NCI-H69 (cell line): ENCODE measurements around the gene CLEC16A.

Source experiments
- DNase-seq: peaks from one replicate; lab custom pipeline; 2025; lab: John Stamatoyannopoulos, UW

The CLEC16A gene

GRCh38 chr16:11121083-11121608 is 176.8 kb downstream of the CLEC16A start:
- no peak for DNase-seq

GRCh38 chr16:11121914-11122692 is 177.7 kb downstream of the CLEC16A start:
- DNase-seq, result no peak

DNA sequence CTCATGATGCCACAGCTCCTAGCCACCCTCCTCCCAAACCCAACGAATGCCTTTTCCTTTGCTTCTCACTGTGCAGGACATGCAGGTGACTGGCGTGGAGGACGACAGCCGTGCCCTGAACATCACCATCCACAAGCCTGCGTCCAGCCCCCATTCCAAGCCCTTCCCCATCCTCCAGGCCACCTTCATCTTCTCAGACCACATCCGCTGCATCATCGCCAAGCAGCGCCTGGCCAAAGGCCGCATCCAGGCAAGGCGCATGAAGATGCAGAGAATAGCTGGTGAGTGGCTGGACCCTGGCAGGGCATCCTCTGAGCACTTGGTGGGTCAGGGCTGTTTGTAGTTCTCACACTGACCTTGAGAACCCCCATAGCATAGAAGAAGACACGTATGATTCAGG is 179.3 kb downstream of the CLEC16A start:
- no peak for DNase-seq

DNA sequence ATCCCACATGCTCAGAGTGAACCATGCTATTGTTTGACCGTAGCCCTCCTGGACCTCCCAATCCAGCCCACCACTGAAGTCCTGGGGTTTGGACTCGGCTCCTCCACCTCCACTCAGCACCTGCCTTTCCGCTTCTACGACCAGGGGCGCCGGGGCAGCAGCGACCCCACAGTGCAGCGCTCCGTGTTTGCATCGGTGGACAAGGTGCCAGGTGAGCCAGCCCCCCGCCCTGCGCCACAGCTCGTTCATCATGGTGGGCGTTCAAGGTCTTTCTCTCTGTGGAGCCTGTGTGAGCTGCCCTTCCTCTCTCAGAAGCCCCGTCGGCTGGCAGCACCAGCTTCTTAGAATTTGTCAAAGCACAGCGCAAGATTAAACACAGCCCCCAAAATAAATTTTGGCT is 181.6 kb downstream of the CLEC16A start:
- no peak for DNase-seq

- no peak for DNase-seq
Observed at GRCh38 chr16:11126399-11127054, 182.2 kb downstream of the CLEC16A start.

GRCh38 chr16:11127610-11128195 is 183.3 kb downstream of the CLEC16A start:
- DNase-seq, result no peak

DNA sequence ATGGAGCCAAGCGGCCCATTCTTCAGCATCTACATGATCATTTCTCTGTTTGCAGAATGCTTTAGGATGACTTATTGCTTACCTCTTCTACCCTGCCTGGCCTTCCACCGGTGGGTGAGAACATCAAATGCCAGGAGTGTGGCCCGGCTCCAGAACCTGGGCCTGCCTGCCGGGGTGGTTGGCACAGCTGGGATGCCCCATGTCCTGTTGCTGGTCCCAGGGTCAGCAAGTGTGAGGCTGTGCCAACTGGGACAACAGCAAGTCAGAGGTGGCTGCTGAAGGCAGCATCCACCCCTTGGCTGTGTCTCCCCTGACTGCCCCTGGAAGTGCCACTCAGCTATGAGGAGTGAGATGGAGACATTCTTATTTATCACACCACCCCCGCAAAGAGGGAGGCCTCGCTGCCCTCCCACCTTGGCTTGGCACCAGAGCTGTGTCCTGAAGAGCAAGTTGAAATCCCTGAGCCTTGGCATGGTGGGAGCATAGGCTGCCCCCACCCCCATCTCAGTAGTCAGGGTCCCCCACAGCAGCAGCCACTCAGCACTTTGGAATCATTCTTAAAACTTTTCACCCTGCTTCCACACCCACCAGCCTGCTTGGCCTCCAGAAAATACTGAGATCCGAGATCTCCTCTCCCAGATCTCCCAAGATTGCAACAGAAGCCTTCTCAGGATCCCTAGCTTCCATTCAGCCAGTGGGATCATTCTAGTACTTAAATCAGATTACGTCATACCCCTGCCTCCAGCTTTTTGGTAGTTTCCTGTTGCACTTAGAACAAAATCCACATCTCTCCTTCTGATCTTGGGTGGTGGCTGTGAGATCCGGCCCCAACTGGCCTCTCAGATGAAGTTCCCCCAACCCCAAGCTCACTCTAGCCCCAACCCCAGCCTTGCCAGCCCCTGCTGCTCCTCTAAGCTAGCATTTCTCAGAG is 184.1 kb downstream of the CLEC16A start:
- DNase-seq, result no peak

GRCh38 chr16:11129378-11129781 is 185.0 kb downstream of the CLEC16A start:
- DNase-seq, result no peak

GRCh38 chr16:11130978-11131665 is 186.8 kb downstream of the CLEC16A start:
- DNase-seq, result no peak

- no peak for DNase-seq
Observed at GRCh38 chr16:11131706-11132105, 187.3 kb downstream of the CLEC16A start.

- DNase-seq, result no peak
Observed at GRCh38 chr16:11133344-11133943, 189.1 kb downstream of the CLEC16A start.

- no peak for DNase-seq
Observed at GRCh38 chr16:11134722-11135463, 190.5 kb downstream of the CLEC16A start.

DNA sequence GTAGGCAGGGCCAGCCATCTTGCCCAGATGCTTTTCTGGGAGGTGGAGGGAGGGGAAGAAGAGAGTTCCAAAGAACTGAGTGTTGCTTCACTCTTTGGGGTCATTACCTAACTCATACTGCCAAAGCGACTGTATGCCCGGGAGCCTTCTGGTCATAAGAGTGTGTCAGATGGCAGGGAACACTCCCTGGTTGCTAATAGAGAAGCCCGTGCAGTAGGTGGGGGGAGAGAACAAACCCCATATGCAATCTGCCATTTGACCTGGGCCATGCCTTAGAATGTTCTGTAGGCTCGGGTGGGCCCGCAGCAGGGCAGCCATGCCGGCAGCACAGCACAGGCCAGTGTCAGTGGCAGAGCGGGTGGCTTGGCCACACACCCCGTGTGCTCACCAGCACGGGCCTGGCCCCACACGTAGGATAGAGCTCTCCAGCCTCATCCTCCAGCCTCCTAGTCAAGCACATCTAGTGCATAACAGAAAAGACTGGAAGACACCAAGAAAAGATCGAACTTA is 191.2 kb downstream of the CLEC16A start:
- DNase-seq, result no peak

DNA sequence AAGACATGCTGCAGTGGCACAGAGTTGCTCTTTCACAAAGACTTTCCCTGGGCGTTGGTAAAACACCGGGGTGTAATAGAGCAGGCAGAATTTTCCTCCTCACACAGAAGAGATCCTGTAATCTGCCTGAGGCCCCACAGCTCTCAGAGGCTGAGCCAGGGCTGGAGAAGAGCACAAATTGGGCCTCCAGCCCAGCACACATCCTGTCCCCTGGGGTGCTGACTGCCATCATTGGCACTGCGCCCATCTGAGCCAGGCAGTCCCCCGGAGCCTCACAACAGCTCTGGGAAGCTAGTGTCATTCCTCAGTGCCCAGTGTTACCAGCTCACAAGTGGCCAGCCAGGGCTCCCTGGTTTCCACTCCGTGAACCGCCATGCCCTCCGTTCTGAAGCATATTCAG is 192.2 kb downstream of the CLEC16A start:
- peak; percentile 97 for DNase-seq

GRCh38 chr16:11138022-11138768 is 193.8 kb downstream of the CLEC16A start:
- peak; percentile 29 for DNase-seq

DNA sequence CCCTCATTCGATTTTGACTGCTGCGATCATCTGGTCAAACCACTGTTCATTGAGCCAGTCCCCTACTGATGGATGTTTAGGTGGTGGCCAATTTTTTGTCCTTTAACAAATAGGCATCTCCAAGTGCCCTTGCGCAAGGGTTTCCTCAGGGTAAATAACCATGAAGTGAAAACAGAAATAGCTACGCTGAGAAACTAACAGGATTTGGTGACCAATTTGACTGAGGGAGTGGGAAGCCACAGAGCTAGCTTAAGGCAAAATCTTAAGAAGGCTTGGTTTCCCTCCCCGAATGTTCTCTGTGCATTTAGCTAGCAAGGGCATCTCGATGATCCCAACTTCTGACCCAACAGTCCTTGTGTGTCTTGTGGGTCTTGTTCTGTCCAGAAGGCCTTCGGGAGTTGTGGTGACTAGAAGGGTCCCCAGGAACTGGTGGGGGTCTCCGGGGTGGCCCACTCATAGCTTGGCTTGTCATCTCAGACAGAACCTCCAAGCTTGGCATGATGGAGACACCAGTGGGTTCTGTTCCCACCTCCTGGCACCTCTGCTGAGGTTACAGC is 194.5 kb downstream of the CLEC16A start:
- no peak for DNase-seq

DNA sequence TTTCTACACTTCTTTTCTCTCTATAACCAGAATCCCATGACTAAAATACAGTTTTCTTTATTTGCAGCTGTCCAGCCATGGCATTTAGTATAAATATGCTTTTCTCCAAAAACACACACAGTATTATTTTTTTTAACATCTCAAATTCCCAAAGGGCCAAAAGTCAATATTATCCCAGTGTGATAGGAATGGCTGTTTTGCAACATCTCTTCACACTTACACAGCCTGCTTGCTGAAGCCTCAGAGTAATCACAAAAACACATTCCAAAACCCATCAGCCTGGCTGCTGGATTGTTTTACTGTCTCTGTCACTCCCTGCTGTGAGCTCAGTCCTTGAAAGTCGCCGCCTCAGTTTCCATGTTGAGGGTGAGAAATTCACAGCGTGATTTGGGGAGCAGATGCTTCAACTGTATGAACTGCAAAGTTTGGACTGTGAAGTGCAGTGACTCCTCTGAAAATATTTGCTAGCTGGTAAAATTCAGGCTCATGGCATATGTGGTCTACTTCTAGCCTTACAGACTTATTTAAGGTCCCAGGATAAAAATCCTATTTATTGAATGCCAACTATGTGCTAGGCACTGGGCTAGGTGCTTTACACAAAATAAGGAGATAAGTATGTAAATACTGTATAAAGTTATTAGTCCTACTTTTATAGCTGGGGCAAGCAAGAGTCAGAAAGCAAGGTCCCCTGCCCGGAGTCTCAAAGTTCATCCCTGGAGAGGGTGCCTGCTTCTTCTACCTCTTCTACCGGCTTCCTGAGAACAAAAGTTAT is 195.1 kb downstream of the CLEC16A start:
- peak; percentile 21 for DNase-seq

DNA sequence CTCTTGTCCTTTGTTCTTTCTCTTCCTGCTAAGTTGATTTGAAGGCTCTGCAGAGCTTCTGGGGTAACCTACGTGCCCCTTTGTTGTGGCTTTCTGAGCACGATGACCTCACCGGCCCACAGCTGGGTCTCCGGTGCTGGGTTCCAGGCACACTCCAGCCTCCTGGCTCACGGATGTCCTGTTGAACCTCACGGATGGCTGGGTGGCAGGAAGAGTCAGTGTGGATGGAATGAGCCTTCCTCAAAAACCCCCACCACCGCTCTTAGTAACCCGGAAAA is 195.7 kb downstream of the CLEC16A start:
- DNase-seq, result no peak
